Psoas muscle (tissue), 8 donors: ENCODE data around the gene AATK. TPM values are rescaled to one million over a fixed set of nuclear protein-coding genes. Genes with fewer than 3 reads are reported as not detected.

Experiments
- ATAC-seq, 4 donors: fragments of 200-7000 bp; cut with Tn5 transposase; one replicate each; pipeline ENCODE4 v1.9.1; 2020; ENCODE audit warnings: moderate library complexity in 3 of 4, mild to moderate bottlenecking in 2 of 4
- DNase-seq, 2 donors: peaks; one replicate each; pipeline ENCODE4 v3.0.0-alpha.2; 2020
- H3K27ac ChIP-seq: fragments of 200-600 bp; one replicate; pipeline ENCODE4 v1.8.0; 2022
- H3K27me3 ChIP-seq, 3 donors: fragments of 200-600 bp in 1 of 3; one replicate each; pipeline versions ENCODE4 v1.6.1 to v1.8.0; 2013 to 2022; ENCODE audit warnings: low read length in 2 of 3, mild to moderate bottlenecking in 2 of 3, moderate library complexity in 1 of 3; ENCODE audit not compliant: insufficient read depth in 3 of 3
- H3K36me3 ChIP-seq, 2 donors: fragments of 200-600 bp in 1 of 2; one replicate each; pipeline versions ENCODE4 v1.6.1 to v1.8.0; 2013 to 2022; ENCODE audit warnings: low read depth in 1 of 2, mild to moderate bottlenecking in 1 of 2, moderate library complexity in 1 of 2; ENCODE audit not compliant: insufficient read depth in 1 of 2
- H3K4me1 ChIP-seq: fragments of 200-600 bp; one replicate; pipeline ENCODE4 v1.8.0; 2022
- H3K4me3 ChIP-seq: fragments of 200-600 bp; one replicate; pipeline ENCODE4 v1.8.0; 2022; ENCODE audit warnings: mild to moderate bottlenecking
- H3K9me3 ChIP-seq: fragments of 200-600 bp; one replicate; pipeline ENCODE4 v1.8.0; 2022
- WGBS, 3 donors: extraction: QIAGEN DNeasy Blood & Tissue Kit; methylation state at CpG; one replicate each; pipeline versions ENCODE4 v1.1.6 to v1.1.7; 2013; 5-methylcytosine and 5-hydroxymethylcytosine counted together
- intact Hi-C, 2 donors: fragments of 100-400 bp; cut with DNase I; formaldehyde crosslinking; loops; one replicate each; pipeline versions ENCODE4 v1.11.0 to v1.14.2; 2022
- polyA plus RNA-seq, 3 donors: library from polyadenylated mRNA; stranded (reverse); fragments of 200-250 nt; gene quantifications; one replicate each; pipeline ENCODE4 v1.2.3, GENCODE V29; 2013
- total RNA-seq, 4 donors: library from RNA; stranded (reverse); fragmentation: NEBNext Ultra II Directional in 2 of 4; extraction: Animal tissue kit (Norgen Biotek cat#: 25700) in 2 of 4; gene quantifications; one replicate each; pipeline versions ENCODE4 v1.2.1 to v1.2.4, GENCODE V29; 2021 to 2023
- TF ChIP-seq, protein P1 (sequence below): fragments of 200-600 bp; IDR thresholded peaks from one replicate; pipeline ENCODE4 v1.8.0; 2022; ENCODE audit warnings: antibody characterized with exemption
- donor health status: healthy with polysubstance abuse.
- donor health status: DM: no; HTN: no; CAD: no; lungs with moderate emphysema.
- donor health status: Bipolar disorder and iron deficiency.
- donor health status: healthy.
- donor health status: DM: yes; HTN: yes; CAD: no.
- donor health status: DM: no; HTN: no; CAD: no.
- donor health status: DM: no; HTN: no; CAD: no.
- donor health status: DM: yes; HTN: yes; CAD: no.

AATK gene
- total and polyA plus RNA-seq, 7 donors: 0.21 to 1.8 (median 1.0) TPM

DNA sequence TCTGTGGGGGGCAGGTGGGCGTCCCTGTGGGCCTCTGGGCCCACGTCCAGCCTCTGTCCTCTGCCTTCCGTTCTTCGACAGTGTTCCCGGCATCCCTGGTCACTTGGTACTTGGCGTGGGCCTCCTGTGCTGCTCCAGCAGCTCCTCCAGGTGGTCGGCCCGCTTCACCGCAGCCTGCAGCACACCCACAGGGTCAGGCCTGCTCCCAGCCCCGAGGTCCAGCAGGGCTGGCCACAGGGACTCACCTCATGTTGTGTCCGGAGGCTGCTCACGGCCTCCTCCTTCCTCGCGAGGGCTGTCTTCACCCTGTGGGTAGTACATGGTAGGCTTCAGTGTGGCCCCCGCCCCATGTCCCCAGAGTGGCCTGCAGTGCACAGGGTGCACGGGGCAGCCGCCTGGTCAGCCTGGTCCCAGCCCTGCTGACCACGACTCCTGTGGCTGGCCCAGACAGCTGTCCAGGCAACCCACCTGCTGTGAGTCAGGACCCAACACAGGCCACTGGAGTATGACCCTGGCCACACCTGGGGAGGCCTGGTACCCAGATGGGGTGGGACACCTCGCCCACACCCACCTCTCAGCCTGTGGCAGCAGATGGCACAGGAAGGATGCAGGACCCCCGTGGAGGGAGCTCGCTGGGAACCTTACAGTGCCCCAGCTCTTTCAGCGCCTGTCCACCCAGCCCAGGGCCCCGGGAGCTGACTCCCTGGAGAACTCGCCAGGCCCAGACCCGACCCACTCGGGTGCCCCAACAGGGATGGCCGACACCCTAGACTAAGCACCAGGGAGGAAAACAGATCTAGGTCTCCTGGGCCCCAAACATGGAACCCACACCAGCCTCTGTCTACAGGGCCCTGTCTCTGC, 23.9 kb upstream of the AATK start:
- ATAC-seq: peak in 1 of 4 donors; percentile 17
- WGBS, 3 donors: 81 to 87% (median 82%) methylated on average over 27 of the region's 27 CpGs

DNA sequence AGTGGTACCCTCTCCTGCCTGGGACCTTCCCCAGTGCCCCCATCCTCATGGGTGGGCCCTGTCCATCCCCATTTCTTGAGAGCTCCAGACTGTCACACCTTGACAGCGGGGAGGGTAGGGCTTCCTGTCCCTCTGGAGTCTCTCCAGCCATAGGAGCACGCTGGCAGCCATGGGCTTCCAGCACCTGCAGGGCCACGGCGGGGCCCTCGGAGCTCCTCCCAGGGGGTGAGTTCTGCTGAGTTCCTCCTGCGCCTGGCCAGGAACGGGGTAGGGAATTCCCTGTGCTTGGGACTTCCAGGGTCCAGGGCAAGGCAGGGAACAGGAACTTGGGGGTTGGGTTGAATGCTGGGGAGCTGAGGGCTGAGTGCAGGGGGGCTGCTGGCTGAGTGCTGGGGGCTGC, 23.0 kb upstream of the AATK start:
- no peak for ATAC-seq
- H3K36me3 ChIP-seq: peaks cover 0 to 7% of the 10 kb centered on the region in 2 donors
- H3K9me3 ChIP-seq: no peaks in the 10 kb centered on the region
- TF ChIP-seq, protein P1, sequence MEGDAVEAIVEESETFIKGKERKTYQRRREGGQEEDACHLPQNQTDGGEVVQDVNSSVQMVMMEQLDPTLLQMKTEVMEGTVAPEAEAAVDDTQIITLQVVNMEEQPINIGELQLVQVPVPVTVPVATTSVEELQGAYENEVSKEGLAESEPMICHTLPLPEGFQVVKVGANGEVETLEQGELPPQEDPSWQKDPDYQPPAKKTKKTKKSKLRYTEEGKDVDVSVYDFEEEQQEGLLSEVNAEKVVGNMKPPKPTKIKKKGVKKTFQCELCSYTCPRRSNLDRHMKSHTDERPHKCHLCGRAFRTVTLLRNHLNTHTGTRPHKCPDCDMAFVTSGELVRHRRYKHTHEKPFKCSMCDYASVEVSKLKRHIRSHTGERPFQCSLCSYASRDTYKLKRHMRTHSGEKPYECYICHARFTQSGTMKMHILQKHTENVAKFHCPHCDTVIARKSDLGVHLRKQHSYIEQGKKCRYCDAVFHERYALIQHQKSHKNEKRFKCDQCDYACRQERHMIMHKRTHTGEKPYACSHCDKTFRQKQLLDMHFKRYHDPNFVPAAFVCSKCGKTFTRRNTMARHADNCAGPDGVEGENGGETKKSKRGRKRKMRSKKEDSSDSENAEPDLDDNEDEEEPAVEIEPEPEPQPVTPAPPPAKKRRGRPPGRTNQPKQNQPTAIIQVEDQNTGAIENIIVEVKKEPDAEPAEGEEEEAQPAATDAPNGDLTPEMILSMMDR: no peak
- no peaks in the 10 kb centered on the region for H3K4me1 ChIP-seq
- peaks cover 0 to 4% (median 0%) of the 10 kb centered on the region in 3 donors for H3K27me3 ChIP-seq
- intact Hi-C loops: no loop called here
- no peak for DNase-seq
- no peak overlapping the region for H3K4me3 ChIP-seq
- H3K27ac ChIP-seq: no peak overlapping the region
- WGBS, 3 donors: 85 to 92% (median 91%) methylated on average over 7 of the region's 7 CpGs

More for the DNA sequence above, 23.9 kb upstream of the AATK start:
- Histone ChIP-seq H3K4me3 (no peak overlapping the region), H3K4me1 (no peaks in the 10 kb centered on the region), H3K36me3 (peaks cover 0 to 7% of the 10 kb centered on the region in 2 donors), H3K27ac (no peak overlapping the region), H3K9me3 (no peaks in the 10 kb centered on the region), H3K27me3 (no peaks in the 10 kb centered on the region)
- TF ChIP-seq, protein P1: no peak
- intact Hi-C loops: no loop called here
- DNase-seq: peak in 1 of 2 donors; percentile 10

DNA sequence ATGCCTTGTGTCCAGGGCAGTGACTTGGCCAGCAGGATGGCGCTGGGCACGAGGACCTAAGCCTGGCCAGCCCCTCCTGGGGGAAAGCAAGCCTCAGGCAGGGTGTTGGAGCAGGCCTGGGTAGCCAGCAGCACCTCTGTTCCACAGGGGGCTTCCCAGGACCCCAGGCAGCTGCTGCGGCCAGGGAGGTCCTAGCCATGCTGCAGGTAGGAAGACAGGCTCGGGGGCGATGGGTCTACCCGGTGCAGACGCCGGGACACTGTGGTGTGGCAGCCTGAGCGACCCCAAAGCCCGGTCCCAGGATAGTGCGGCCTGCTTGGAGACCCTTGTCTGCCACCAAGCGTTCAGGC, 22.4 kb upstream of the AATK start:
- Histone ChIP-seq H3K4me1 (no peaks in the 10 kb centered on the region), H3K9me3 (no peaks in the 10 kb centered on the region), H3K4me3 (no peak overlapping the region), H3K36me3 (peaks cover 0 to 7% of the 10 kb centered on the region in 2 donors), H3K27me3 (peaks cover 0 to 4% (median 0%) of the 10 kb centered on the region in 3 donors), H3K27ac (no peak overlapping the region)
- WGBS, 3 donors: 87 to 95% (median 95%) methylated on average over 12 of the region's 12 CpGs
- ATAC-seq: no peak
- DNase-seq: no peak
- TF ChIP-seq, protein P1: no peak
- intact Hi-C loops: no loop called here

GRCh38 chr17:81187586-81188490, 21.8 kb upstream of the AATK start:
- Histone ChIP-seq H3K4me3 (no peak overlapping the region), H3K27me3 (peaks cover 0 to 4% (median 0%) of the 10 kb centered on the region in 3 donors), H3K27ac (no peak overlapping the region), H3K9me3 (no peaks in the 10 kb centered on the region), H3K4me1 (no peaks in the 10 kb centered on the region), H3K36me3 (peaks cover 0 to 7% of the 10 kb centered on the region in 2 donors)
- no peak for ATAC-seq
- TF ChIP-seq, protein P1: no peak
- intact Hi-C loops: no loop called here
- 90 to 92% (median 91%) methylated on average over 26 of the region's 26 CpGs for WGBS, 3 donors
- no peak for DNase-seq
